Effector CD4-positive, alpha-beta T cell (primary cell): ENCODE data around the gene GMCL1.
A peak's percentile ranks its signal among the peaks of the same experiment; 100 is the strongest.
"Not testable (repeated sequence)": the region's sequence is repeated elsewhere in the genome, so short reads cannot be mapped to it uniquely, and the experiment has no call there.

Source experiments
- DNase-seq: peaks from one replicate; pipeline ENCODE4 v3.0.0-alpha.2; 2020
- total RNA-seq: gene quantifications from one replicate; lab custom pipeline; 2026; lab: John Stamatoyannopoulos, UW

The GMCL1 gene, protein sequence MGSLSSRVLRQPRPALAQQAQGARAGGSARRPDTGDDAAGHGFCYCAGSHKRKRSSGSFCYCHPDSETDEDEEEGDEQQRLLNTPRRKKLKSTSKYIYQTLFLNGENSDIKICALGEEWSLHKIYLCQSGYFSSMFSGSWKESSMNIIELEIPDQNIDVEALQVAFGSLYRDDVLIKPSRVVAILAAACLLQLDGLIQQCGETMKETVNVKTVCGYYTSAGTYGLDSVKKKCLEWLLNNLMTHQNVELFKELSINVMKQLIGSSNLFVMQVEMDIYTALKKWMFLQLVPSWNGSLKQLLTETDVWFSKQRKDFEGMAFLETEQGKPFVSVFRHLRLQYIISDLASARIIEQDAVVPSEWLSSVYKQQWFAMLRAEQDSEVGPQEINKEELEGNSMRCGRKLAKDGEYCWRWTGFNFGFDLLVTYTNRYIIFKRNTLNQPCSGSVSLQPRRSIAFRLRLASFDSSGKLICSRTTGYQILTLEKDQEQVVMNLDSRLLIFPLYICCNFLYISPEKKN
- 76.0 reads per million, percentile 77 among the genes with 10 or more reads in this experiment for total RNA-seq

- peak; percentile 98 for DNase-seq
These were observed at the start of gene GMCL1 for GRCh38 chr2:69829256-69830044. Gene GMCL1 (plus strand): TSS chr2:69829660. CDS start chr2:69829893, 233 bp downstream.

DNA sequence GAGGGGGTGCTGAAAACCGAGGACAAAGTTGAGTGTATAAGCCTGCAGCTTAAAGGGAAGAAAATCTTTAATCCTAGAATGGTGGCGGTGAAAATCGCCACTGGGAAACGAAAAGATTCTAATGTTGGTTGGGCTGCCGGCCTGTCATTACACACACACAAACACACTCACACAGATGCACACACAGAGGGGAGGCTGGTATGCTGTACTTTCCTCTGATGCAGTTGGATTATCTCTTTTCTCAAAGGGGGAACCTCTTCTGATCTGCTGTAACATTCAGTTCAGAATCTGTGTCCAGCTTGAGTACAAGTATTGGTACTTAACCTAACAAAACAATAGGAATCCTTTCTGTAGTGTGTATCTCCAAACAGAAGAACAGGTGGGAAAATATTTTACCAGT lies 48.5 kb upstream of the GMCL1 start:
- no peak for DNase-seq

- no peak for DNase-seq
These were observed 47.9 kb upstream of the GMCL1 start for GRCh38 chr2:69781321-69782248.

- DNase-seq = no peak
These were observed 45.2 kb upstream of the GMCL1 start for GRCh38 chr2:69784228-69784627.

- no peak for DNase-seq
These were observed 44.1 kb upstream of the GMCL1 start for GRCh38 chr2:69785358-69785757.

- no peak for DNase-seq
These were observed 43.4 kb upstream of the GMCL1 start for GRCh38 chr2:69786052-69786560.

- DNase-seq = no peak
These were observed 40.2 kb upstream of the GMCL1 start for GRCh38 chr2:69789175-69789721.

GRCh38 chr2:69789772-69790600 lies 39.5 kb upstream of the GMCL1 start:
- no peak for DNase-seq

GRCh38 chr2:69790601-69790959 lies 38.9 kb upstream of the GMCL1 start:
- DNase-seq = no peak

DNA sequence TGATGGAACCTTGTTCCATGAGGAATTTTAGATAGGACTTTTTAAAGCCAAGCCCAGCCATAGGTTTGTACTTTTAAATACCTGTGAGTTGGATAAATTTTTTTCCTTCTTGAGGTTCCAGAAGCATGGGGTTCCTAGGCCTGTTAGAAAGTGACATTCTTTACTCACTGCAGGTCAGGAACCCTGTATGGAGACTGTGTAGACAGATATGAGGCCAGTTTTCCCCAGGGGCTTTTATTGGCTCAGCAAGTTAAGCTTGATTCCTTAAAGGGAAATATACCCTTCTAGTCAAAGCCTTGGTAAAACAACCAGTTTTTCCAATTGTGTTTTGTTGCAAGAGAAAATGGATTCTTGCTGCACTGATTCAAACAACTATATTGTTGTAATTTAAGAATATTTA lies 38.4 kb upstream of the GMCL1 start:
- DNase-seq = no peak

GRCh38 chr2:69796174-69796573 lies 33.3 kb upstream of the GMCL1 start:
- DNase-seq = no peak

DNA sequence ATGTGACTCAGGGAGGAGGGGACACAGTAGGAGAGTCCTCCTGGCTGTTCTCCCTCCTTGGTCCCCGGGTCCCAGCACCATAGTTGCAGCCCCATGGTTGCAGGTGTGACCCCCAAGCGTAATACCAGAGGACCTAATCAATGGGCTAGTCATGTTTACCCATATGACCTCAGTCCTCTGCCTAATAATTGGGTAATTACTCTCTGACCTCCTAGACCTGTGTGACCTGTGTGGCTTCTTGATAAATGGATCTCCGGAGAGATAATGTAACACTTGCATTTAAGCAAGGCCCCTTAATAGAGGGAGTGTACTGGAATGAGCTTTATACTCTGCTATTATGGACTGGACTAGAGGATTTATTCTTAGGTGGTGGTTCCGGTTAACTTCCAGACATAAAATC lies 32.2 kb upstream of the GMCL1 start:
- DNase-seq = no peak

DNA sequence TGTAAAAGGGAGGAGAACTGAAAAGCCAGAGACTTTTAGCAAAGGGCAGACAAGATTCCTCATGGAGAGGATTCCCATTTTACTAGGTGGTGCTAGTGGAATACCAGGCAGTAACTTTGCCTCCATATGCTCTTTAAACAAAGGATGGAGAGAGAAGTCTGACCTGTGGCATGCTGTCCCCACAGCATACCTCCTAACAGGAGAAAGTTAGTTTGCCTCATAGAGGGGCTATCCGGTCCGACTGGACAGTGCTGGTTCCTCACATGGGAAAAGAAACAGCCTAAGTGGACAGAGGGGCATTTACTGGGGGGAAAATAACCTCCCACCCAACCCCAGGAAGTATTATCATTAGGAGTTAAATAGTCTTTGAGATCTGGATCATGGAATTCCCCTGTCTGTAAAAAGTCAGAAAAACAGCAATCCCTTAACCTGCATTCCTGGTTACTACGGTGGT lies 31.6 kb upstream of the GMCL1 start:
- no peak for DNase-seq

GRCh38 chr2:69798290-69798908 lies 31.1 kb upstream of the GMCL1 start:
- DNase-seq = no peak

DNA sequence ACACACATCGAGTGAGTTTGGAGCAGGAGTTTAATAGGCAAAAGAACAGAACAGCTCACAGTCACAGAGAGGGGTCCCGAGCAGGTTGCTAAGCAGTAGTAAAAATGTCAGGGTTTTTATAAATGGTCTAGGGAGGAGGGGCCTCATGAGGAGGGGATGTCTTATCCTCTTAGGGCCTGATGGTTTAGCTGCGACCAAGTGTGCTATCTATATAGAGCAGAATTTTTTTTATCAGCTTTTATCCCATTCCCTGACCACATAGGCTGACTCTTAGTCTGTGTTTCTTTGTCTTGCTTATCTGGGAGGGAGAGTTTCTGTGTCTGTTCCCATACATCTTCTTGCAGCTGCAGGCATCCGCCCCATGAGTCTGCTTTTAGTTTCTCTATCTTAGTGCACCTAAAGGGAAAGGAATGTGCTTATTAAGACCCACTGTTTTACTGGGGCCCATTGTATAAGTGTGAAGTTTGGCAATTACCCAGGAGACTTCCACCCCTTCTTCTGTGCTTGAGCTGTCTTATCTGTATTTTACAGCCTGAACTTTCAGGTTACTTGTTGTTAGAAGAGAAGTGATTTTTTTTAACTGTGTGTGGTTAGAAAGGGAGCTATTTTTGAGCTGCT lies 30.4 kb upstream of the GMCL1 start:
- DNase-seq = no peak

DNA sequence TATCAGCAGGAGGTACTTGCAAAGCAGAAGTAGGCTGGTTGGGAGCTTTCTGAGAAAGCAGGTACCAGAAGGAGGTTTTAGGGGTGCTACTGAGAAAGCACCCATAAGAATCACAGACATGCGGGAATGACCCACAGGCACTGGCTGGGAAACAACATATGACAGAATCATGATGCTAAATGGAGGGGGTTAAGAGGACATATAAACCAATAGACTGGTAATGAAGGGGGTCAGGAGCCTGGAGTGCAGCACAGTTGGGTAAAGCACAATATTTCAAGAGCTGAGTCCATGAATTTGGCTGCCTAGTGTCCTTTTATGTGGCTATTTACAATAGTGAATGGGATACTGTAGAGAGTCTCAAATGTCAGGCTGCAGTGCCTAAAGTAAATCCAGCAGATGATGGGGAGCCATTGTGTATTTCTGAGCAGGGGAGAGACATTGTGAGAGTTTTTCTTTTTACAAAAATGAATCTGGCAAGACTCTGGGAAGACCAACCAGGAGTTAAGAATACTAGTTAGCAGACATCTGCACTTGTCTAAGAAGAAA lies 27.6 kb upstream of the GMCL1 start:
- no peak for DNase-seq

DNA sequence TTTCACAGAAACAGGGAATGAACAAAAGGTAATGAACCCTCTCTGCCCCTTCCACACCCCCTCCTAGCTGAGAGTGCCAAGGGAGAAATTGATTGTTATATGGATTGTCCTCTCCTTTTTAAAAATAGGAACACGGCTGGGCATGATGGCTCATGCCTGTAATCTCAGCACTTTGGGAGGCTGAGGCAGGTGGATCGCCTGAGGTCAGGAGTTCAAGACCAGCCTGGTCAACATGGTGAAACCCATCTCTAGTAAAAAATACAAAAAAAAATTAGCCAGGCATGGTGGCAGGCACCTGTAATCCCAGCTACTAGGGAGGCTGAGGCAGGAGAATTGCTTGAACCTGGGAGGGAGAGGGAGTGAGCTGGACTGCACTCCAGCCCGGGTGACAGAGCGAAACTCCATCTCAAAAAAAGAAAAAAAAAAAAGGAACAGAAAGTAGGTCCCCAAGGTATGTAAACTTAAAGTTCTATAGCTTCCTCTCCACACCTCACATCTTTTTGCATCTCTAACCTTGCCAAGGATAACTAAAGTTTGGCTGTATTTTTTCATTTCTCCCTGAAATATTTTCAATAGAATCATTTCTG lies 26.6 kb upstream of the GMCL1 start:
- DNase-seq = not testable (repeated sequence)

DNA sequence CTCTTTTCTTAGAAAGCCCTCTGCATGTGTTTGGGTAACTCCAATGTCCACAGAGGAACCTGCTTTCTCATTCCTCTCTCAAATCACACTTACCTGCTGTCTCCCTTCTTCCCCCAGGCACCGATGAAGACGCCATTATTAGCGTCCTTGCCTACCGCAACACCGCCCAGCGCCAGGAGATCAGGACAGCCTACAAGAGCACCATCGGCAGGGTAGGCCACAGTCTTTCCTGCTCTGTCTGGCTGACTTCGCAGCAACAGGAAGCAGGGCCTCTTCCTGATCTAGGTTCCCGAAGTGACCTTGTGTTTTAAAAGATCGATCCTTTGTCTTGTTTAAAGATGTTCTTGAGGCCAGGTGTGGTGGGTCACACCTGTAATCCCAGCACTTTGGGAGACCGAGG lies 25.0 kb upstream of the GMCL1 start:
- DNase-seq = no peak

DNA sequence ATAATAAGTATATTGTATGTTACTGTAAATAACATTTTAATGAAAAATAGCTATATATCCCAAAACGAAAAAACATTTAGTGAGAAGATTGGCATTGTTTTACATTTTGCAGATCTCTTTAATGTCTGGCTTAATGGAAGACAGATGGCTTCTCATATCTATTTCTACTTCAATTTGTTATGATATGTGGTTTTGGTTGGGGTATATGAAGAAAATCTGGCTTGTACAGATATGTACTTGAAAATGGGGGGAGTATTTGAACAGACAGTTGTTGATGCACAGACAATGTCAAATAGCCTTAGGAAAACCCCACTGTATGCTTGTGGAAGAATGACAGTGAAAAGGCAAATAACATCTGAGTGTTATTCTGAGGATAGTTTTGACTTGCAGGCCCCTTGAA lies 23.6 kb upstream of the GMCL1 start:
- no peak for DNase-seq
